Transverse colon (tissue), 3 donors: ENCODE data around the gene SDK1.

Experiments
- POLR2A ChIP-seq: fragments of 450-650 bp; IDR thresholded peaks from one replicate; pipeline ENCODE4 v1.6.1; 2016; ENCODE audit warnings: antibody characterized with exemption, mild to moderate bottlenecking, moderate library complexity
- TF ChIP-seq, protein P1 (sequence below), 5 experiments: fragments of 200-600 bp in 3 of 5; fragments of 450-650 bp in 2 of 5; sonication (generic) in 3 of 5; IDR thresholded peaks; 1 replicate in 2 of 5; 2 replicates in 3 of 5; pipeline ENCODE4 v1.5.1; 2016 to 2017; ENCODE audit warnings: antibody characterized with exemption in 5 of 5, inconsistent platforms in 3 of 5, mild to moderate bottlenecking in 2 of 5, moderate library complexity in 1 of 5

DNA sequence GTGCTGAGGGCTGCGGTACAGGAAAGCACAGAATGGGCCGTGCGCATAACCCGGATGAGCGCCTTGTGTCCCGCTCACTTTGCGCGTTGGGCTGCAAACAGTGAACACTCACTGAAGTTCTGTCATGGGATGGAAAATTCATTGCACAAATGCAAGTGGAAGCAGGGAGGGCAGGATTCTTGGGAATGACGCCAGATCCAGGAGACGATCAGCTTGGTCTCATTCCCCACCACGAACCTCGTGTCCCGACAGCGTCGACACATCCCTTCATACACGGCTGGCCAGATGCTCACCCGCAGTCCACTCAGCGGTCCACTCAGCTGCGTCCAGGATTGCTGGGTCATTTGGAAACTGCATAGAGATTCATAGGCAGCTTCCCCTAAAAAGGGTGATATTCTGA is 607.1 kb downstream of the SDK1 start:
- TF ChIP-seq, protein P1, sequence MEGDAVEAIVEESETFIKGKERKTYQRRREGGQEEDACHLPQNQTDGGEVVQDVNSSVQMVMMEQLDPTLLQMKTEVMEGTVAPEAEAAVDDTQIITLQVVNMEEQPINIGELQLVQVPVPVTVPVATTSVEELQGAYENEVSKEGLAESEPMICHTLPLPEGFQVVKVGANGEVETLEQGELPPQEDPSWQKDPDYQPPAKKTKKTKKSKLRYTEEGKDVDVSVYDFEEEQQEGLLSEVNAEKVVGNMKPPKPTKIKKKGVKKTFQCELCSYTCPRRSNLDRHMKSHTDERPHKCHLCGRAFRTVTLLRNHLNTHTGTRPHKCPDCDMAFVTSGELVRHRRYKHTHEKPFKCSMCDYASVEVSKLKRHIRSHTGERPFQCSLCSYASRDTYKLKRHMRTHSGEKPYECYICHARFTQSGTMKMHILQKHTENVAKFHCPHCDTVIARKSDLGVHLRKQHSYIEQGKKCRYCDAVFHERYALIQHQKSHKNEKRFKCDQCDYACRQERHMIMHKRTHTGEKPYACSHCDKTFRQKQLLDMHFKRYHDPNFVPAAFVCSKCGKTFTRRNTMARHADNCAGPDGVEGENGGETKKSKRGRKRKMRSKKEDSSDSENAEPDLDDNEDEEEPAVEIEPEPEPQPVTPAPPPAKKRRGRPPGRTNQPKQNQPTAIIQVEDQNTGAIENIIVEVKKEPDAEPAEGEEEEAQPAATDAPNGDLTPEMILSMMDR (IDR thresholded peaks at IDR 0.05): no peak
- no peak for TF ChIP-seq POLR2A
